Panc1 (cell line): ENCODE results near the gene CDHR2.

ENCODE experiments used
- CTCF ChIP-seq: fragments of 450-650 bp; IDR thresholded peaks from 2 replicates; pipeline ENCODE4 v1.5.1; 2017; ENCODE audit warnings: mild to moderate bottlenecking
- REST ChIP-seq, 2 experiments: IDR thresholded peaks; 2 replicates each; pipeline ENCODE4 v1.6.1; 2011 to 2012; ENCODE audit warnings: low read depth in 2 of 2, control low read depth in 1 of 2, low read length in 1 of 2, mild to moderate bottlenecking in 1 of 2, moderate library complexity in 1 of 2; ENCODE audit not compliant: insufficient read depth in 1 of 2
- SIN3A ChIP-seq: IDR thresholded peaks from 2 replicates; pipeline ENCODE4 v1.6.1; 2012; ENCODE audit warnings: low read depth, mild to moderate bottlenecking, low read length, moderate library complexity, borderline replicate concordance; ENCODE audit not compliant: insufficient read depth

- no peak for TF ChIP-seq CTCF
- no peak for TF ChIP-seq REST (IDR thresholded peaks at IDR 0.05; ENCODE audit: insufficient read depth in 1 of 2, low read depth in 2 of 2, low read length in 1 of 2)
- TF ChIP-seq SIN3A, result no peak
Observed at GRCh38 chr5:176503496-176503895, 45.6 kb upstream of the CDHR2 start.
